DLD1 (cell line): Measurements from ENCODE around the gene PRR5.
"Not testable (repeated sequence)": the region's sequence is repeated elsewhere in the genome, so short reads cannot be mapped to it uniquely, and the experiment has no call there.

ENCODE experiments used
- in situ Hi-C: cut with HindIII; loops from 2 replicates; pipeline ENCODE4 v1.10.0; 2017; ENCODE audit warnings: low sequenced_read_pairs

The PRR5 gene, protein sequence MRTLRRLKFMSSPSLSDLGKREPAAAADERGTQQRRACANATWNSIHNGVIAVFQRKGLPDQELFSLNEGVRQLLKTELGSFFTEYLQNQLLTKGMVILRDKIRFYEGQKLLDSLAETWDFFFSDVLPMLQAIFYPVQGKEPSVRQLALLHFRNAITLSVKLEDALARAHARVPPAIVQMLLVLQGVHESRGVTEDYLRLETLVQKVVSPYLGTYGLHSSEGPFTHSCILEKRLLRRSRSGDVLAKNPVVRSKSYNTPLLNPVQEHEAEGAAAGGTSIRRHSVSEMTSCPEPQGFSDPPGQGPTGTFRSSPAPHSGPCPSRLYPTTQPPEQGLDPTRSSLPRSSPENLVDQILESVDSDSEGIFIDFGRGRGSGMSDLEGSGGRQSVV

GRCh38 chr22:44701824-44702478 is at the start of gene PRR5:
Gene PRR5 (plus strand): TSS chr22:44702204. CDS start chr22:44702475, 271 bp downstream.
- in situ Hi-C loops: no loop called here

DNA sequence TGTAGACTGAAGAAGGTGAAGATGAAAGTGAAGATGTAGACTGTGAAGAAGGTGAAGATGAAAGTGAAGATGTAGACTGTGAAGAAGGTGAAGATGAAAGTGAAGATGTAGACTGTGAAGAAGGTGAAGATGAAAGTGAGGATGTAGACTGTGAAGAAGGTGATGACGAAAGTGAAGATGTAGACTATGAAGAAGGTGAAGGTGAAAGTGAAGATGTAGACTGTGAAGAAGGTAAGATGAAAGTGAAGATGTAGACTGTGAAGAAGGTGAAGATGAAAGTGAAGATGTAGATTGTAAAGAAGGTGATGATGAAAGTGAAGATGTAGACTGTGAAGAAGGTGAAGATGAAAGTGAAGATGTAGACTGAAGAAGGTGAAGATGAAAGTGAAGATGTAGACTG is 49.1 kb upstream of the PRR5 start:
- in situ Hi-C loops: not testable (repeated sequence)

GRCh38 chr22:44658311-44658953 is 43.6 kb upstream of the PRR5 start:
- in situ Hi-C loops: no loop called here

DNA sequence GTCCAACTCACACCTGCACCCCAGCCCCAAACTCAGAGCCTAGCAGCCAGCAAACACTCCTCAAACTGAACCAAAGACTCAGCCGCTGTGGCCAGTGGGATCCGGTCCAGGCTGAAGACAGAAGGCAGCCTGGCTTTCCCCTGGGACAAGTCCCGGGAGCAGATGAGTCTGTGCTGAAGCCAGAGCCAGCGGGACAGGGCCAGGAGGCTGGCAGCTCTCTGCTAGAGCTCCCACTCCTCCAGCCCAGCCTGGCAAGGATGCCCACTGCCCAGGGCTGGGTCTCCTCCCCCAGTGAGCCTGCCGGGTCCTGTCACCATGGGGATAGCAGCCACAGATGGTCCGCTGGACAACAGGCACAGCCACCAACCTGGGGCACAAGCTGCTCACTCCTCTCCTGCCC is 42.9 kb upstream of the PRR5 start:
- in situ Hi-C loops: no loop called here

- in situ Hi-C loops: no loop called here
These were observed 41.8 kb upstream of the PRR5 start for GRCh38 chr22:44660051-44660830.

- in situ Hi-C loops: no loop called here
These were observed 40.9 kb upstream of the PRR5 start for GRCh38 chr22:44661070-44661469.

DNA sequence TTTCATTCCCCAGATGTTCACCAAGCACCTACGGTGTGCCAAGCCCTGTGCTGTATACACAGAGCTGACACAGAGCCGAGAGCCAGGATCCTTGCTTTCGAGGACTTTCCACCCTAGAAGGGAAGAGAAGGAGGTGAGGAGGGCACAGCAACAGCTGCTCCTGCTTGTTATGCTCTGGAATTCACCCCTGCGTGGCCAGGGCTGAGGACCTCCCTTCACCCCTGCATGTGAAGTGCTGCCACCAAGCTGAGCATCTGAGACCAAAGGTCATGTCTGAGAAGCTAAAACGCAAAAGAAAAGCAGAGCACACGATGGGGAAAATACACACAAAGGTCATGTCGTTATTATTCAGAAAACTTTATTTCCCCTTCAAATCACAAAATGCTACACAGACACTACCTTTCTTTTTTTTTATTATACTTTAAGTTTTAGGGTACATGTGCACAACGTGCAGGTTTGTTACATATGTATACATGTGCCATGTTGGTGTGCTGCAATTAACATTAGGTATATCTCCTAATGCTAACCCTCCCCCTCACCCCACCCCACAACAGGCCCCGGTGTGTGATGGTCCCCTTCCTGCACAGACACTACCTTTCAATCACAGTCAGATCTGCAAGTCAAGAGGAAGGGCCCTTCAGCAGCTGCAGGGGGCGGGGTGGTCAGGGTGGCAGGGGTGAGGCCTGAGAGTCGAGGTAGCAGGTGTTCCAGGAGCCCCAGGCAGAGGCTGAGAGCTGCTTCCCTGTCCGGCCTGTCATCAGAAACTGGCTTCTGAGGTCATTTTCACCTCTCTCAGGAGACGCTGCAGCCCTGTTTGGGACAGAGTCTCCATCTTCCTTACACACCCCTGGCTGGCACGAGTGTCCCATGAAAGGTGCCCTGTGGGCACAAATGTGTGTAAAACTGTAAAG is 40.1 kb upstream of the PRR5 start:
- in situ Hi-C loops: no loop called here

DNA sequence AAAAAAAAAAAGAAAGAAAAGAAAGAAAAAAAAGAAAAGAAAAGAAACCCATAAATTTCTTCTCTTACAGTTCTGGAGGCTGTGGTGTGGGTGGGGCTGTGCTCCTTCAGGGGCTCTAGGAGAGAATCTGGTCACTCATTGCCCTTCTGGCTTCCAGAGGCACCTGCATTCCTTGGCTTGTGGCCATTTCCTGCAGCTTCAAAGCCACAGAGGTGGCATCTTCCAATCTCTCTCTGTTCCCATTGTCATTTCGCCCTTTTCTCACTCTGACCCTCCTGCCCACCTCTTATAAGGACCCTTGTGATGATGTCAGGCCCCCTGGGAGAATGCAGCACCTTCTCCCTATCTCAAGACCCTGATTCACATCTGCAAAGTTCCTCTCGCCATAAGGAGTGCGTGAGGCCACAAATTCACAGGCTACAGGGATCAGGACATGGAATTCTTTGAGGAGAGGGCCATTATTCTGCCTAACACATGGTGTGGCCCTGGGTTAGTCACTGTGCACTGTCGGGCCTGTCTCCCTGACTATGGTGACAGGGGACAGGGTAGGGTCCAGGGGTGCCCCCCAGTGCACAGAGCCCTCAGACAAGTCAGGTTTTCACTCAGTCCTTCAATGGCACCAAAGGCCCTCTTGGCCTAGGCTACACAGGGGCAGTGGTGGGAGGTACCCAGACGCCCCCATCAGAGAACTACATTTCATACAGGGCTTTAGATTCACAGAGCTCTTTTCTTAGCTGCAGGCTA is 38.6 kb upstream of the PRR5 start:
- in situ Hi-C loops: no loop called here

GRCh38 chr22:44664149-44664548 is 37.9 kb upstream of the PRR5 start:
- in situ Hi-C loops: no loop called here

- in situ Hi-C loops: no loop called here
These were observed 36.9 kb upstream of the PRR5 start for GRCh38 chr22:44665115-44665514.

- in situ Hi-C loops: no loop called here
These were observed 35.8 kb upstream of the PRR5 start for GRCh38 chr22:44666207-44666585.

DNA sequence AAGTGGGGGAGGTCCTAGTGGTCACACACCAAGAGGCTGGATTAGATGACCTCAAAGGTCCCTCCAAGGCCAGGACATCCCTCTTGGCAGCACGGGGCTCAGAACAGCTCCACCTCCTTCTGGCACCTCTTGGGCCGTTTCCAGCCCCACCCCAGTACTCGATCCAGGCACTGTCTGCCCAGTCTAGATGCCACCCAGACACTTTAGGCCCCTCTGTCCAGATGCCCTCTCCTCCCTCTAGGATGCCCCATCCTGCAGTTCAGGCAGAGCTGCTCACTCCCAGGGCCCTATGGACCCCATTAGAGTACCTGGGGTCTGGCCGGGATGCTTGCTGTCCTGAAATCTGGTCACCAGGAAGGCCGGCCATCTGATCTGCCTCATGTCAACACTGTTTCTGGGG is 34.7 kb upstream of the PRR5 start:
- in situ Hi-C loops: no loop called here

DNA sequence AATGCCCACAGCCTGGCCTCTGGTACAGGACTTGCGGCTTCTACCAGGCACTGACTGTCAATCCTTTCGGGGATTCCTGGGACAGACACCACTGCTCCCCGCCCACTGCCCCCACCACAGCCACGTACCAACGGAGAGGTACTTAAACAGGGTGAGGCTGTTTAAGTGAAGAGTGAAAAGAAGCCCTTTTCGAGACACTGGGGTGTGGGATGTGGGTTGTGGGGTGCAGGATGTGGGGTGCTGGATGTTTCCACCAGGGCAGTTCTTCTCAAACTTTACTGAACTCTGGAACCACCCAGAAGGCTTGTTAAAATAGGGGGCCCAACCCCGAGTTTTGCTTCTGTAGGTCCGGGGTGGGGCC is 34.2 kb upstream of the PRR5 start:
- in situ Hi-C loops: no loop called here

DNA sequence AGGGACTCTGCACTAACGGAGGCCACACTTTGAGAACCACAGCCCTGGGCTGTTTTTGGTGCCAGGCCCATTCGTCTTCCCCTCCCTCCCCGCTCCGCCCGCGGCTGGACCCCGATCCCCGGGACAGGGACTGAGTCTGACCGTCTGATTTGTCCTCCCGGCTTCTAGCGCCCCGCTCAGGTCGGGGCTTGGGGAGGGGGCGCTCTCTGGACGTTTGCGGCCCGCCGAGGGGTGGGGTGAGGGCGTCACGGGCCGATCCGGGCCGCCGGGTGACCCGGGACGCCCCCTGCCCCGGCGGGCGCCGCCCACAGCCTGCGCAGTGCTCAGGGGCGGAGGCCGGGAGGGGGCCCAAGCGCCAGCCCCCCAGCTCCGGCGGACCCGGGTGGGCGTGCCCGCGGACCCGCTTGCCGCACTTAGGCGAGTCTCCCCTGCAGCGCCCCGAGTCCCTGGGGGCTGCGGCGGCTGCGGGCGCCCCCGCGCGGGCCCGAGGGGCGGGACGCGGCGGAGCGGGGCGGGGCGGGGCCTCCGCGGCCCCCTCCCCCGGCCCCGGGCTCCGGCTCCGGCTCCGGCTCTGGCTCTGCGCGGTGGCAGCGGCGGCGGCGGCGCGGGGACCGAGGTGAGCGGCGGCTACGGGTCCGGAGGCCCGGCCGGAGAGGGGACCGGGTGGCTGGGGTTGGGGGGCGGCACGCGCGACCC is 33.7 kb upstream of the PRR5 start:
- in situ Hi-C loops: no loop called here

DNA sequence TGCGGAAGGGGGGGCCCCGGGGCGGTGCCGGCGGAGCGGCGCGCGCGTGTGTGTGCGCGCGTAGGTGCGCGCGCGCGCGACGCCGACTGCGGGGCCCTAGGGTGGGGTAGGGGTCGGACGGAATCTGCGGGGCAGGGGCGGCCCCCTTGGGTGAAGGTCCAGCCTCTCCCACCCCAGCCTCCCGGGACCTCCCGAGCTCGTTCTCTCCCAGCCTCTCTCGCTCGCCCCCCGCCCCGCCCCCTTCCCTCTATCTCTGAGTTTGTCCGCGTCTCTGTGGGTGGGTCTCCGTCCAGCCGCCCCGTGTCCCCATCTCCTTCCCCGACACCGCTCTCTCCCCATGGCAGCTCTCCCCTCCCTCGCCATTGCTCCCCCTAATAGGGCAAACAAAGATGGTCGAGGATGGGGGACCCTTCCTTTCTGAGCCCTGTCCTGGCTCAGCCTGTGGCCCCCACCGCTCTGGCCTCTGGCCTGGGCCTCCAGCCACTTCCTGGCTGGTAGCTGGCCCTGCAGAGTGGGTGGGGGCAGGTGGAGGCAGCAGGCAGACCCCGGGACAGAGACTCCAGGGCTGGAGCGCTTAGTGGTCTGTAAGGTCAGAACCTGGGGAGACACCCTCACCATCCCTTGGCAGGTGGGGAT is 33.0 kb upstream of the PRR5 start:
- in situ Hi-C loops: no loop called here

DNA sequence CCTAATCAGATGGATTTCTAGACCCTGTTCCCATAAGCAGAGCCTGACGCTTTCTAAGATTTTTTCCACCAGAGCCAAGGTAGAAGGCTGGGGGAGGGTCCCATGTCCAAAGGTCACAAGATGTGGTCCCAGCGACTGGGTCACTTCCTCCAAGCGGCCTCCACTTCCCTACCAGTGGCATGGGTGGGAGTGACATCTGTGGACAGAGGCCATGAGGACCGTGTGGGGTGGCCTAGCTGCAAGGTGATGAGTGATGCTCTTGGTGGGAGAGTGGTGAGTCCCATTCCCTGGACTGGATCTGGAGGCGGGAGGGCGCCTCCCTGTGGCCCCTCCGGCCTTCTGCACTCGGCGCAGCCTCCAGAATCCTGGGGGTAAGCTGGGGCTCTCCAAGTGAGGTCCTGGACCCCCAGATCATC is 32.4 kb upstream of the PRR5 start:
- in situ Hi-C loops: no loop called here

GRCh38 chr22:44670220-44670988 is 31.6 kb upstream of the PRR5 start:
- in situ Hi-C loops: no loop called here

GRCh38 chr22:44671742-44672141 is 30.3 kb upstream of the PRR5 start:
- in situ Hi-C loops: no loop called here
